GM06990 (cell line): ENCODE data around the gene HLA-DRB1.

Experiments
- DNase-seq: peaks from one replicate; pipeline ENCODE4 v3.0.0-alpha.2; 2011; ENCODE audit not compliant: insufficient read length; ENCODE audit errors: extremely low read depth
- H3K27me3 ChIP-seq: replicated peaks from 2 replicates; pipeline ENCODE4 v1.6.0; 2011; ENCODE audit warnings: low read length; ENCODE audit not compliant: control insufficient read depth, insufficient read depth
- H3K36me3 ChIP-seq: 2 replicates; pipeline ENCODE4 v1.5.1; 2011; ENCODE audit warnings: low read length; ENCODE audit not compliant: control insufficient read depth, insufficient read depth
- H3K4me3 ChIP-seq: replicated peaks from 2 replicates; pipeline ENCODE4 v1.5.1; 2011; ENCODE audit warnings: low read depth, mild to moderate bottlenecking, control low read depth, low read length
- CTCF ChIP-seq: IDR thresholded peaks from 2 replicates; pipeline ENCODE4 v1.5.1; 2011; ENCODE audit warnings: low read length, control low read depth, mild to moderate bottlenecking, inconsistent platforms; ENCODE audit not compliant: insufficient read depth, poor library complexity, severe bottlenecking

HLA-DRB1 gene

GRCh38 chr6:32613475-32613874, 23.8 kb upstream of the HLA-DRB1 start:
- H3K4me3 ChIP-seq, result no peak overlapping the region
- H3K27me3 ChIP-seq, result no peaks in the 10 kb centered on the region
- no peak for DNase-seq
- H3K36me3 ChIP-seq, result no peaks in the 10 kb centered on the region
- no peak for TF ChIP-seq CTCF

GRCh38 chr6:32610682-32611296, 21.1 kb upstream of the HLA-DRB1 start:
- no peaks in the 10 kb centered on the region for H3K27me3 ChIP-seq
- no peak for TF ChIP-seq CTCF
- H3K4me3 ChIP-seq, result no peak overlapping the region; the same call in 1 of the 2 replicates
- no peak for DNase-seq
- no peaks in the 10 kb centered on the region for H3K36me3 ChIP-seq

- H3K4me3 ChIP-seq, result peak overlapping the region; percentile 5
- no peaks in the 10 kb centered on the region for H3K36me3 ChIP-seq
- no peaks in the 10 kb centered on the region for H3K27me3 ChIP-seq
- TF ChIP-seq CTCF, result no peak
- peak; percentile 84 for DNase-seq
These were observed 20.3 kb upstream of the HLA-DRB1 start for GRCh38 chr6:32609731-32610640.

- no peaks in the 10 kb centered on the region for H3K27me3 ChIP-seq
- no peak for DNase-seq
- TF ChIP-seq CTCF, result no peak
- no peaks in the 10 kb centered on the region for H3K36me3 ChIP-seq
- peak overlapping the region; percentile 23; the same call in 1 of the 2 replicates for H3K4me3 ChIP-seq
These were observed 19.7 kb upstream of the HLA-DRB1 start for GRCh38 chr6:32609391-32609730.

GRCh38 chr6:32608362-32608761, 18.7 kb upstream of the HLA-DRB1 start:
- no peak for TF ChIP-seq CTCF
- H3K36me3 ChIP-seq, result no peaks in the 10 kb centered on the region

More at GRCh38 chr6:32608362-32608761, 18.7 kb upstream of the HLA-DRB1 start:
- Histone ChIP-seq H3K27me3 (no peaks in the 10 kb centered on the region), H3K4me3 (no peak overlapping the region)
- DNase-seq, result no peak
